C4-2B (cell line): Measurements from ENCODE around the gene PBX1.

Source experiments
- ZFX ChIP-seq: fragments of 450-650 bp; IDR thresholded peaks from 2 replicates; pipeline ENCODE4 v1.6.1; 2017
- TF ChIP-seq, protein P1 (sequence below): fragments of 450-650 bp; conservative IDR thresholded peaks from 2 replicates; pipeline ENCODE4 v1.5.1; 2017; ENCODE audit warnings: mild to moderate bottlenecking

DNA sequence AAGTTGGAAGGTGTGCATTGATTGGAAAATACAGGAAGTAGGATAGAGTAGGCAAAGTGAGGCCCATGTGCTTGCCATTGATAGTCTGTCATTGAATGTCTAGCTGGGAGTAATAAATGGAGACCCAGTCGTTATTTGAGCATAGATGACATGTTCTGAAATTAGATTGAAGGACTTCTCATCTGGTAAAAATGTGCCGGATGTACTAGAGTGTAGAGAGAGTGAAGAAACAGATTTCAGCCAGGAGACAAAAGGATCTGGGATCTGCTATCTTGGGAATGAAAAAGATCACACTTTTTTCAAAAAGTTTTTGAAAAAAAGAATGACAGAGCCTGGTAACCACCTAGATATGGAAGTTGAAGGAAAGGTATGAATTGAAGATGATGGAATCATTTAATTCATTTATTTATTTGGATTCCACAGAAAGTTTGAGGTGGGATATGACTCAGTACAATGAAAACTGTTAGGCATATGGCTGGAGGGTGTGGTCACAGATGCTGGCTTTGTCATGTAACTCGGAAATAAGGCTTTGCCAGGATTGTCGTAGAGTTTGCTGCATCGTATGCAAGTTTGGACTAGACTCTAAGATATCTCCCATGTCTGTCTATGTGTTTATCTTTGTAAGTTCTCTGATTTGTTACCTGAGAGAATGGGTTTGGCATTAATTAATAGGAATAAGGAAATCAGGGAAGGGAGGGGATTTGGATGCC lies 137.1 kb downstream of the PBX1 start:
- TF ChIP-seq, protein P1, sequence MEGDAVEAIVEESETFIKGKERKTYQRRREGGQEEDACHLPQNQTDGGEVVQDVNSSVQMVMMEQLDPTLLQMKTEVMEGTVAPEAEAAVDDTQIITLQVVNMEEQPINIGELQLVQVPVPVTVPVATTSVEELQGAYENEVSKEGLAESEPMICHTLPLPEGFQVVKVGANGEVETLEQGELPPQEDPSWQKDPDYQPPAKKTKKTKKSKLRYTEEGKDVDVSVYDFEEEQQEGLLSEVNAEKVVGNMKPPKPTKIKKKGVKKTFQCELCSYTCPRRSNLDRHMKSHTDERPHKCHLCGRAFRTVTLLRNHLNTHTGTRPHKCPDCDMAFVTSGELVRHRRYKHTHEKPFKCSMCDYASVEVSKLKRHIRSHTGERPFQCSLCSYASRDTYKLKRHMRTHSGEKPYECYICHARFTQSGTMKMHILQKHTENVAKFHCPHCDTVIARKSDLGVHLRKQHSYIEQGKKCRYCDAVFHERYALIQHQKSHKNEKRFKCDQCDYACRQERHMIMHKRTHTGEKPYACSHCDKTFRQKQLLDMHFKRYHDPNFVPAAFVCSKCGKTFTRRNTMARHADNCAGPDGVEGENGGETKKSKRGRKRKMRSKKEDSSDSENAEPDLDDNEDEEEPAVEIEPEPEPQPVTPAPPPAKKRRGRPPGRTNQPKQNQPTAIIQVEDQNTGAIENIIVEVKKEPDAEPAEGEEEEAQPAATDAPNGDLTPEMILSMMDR: no peak
- no peak for TF ChIP-seq ZFX
